Measurements from ENCODE around the gene TMEM196.

DNA sequence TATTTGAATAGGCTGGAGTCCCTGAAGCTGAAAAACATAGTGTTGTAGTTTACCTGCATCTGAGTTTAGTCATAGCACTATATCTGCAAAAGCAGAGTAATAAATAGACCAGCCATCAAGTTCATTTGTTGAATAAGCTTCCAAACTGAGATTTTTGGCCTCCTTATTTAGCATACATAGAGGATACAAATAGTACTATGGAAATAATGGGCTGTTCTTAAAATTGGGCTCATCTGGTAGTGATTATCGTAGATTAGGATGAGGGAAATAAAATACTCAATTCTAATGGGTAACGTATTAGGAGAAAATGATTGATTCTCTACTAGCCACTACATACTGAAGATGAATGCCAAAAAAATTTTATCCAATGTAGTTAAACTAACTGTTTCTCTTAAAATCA is 41.4 kb upstream of the TMEM196 start:
- TF ChIP-seq, protein P1, sequence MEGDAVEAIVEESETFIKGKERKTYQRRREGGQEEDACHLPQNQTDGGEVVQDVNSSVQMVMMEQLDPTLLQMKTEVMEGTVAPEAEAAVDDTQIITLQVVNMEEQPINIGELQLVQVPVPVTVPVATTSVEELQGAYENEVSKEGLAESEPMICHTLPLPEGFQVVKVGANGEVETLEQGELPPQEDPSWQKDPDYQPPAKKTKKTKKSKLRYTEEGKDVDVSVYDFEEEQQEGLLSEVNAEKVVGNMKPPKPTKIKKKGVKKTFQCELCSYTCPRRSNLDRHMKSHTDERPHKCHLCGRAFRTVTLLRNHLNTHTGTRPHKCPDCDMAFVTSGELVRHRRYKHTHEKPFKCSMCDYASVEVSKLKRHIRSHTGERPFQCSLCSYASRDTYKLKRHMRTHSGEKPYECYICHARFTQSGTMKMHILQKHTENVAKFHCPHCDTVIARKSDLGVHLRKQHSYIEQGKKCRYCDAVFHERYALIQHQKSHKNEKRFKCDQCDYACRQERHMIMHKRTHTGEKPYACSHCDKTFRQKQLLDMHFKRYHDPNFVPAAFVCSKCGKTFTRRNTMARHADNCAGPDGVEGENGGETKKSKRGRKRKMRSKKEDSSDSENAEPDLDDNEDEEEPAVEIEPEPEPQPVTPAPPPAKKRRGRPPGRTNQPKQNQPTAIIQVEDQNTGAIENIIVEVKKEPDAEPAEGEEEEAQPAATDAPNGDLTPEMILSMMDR (IDR thresholded peaks at IDR 0.05) = no peak
- no peak for TF ChIP-seq EP300 (IDR thresholded peaks at IDR 0.05; ENCODE audit: low read depth)
- TF ChIP-seq POLR2A (IDR thresholded peaks at IDR 0.05) = no peak

Data from transverse colon (tissue), 3 donors.